H54 (cell line): ENCODE results near the gene HPN.
A peak's percentile ranks its signal among the peaks of the same experiment; 100 is the strongest.

ENCODE experiments used
- DNase-seq: peaks from one replicate; pipeline ENCODE4 v3.0.0; 2011; ENCODE audit warnings: low spot score, mixed read lengths; ENCODE audit not compliant: insufficient read length
- FAIRE-seq: peaks from 3 replicates; lab custom pipeline; 2011; peaks lifted over from hg19 to GRCh38; lab: Jason Lieb, UNC
- POLR2A ChIP-seq: IDR thresholded peaks from 2 replicates; pipeline ENCODE4 v1.6.1; 2011; ENCODE audit warnings: low read depth, mild to moderate bottlenecking, low read length

The HPN gene

GRCh38 chr19:35075202-35076025, 33.9 kb downstream of the HPN start:
- no peak for DNase-seq
- no peak for TF ChIP-seq POLR2A
- no peak for FAIRE-seq

- DNase-seq (no peak), FAIRE-seq (no peak)
- no peak for TF ChIP-seq POLR2A
Measured at GRCh38 chr19:35076026-35076370, 34.5 kb downstream of the HPN start.

DNA sequence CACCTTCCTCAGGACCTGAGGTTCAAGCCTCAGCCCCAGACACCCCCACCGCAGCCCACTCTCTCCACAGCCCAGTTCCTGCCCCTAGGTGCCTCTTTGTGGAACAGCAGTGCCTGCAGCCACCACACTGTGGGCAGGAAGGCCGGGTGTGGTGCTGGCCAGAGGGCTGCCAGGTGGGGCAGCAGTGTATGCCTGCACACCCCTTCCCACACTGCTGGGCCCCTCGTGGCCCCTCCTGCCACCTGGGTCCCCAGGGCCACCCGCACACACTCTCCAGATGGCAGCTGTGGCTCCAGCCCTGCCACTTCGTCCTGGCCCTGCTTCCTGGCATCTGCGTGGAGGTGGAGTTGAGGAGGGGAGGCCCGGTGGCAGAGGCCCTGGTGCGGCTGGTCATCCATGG, 35.1 kb downstream of the HPN start:
- FAIRE-seq (no peak), DNase-seq (no peak)
- TF ChIP-seq POLR2A = no peak

GRCh38 chr19:35077411-35078223, 36.1 kb downstream of the HPN start:
- no peak for TF ChIP-seq POLR2A
- FAIRE-seq (no peak), DNase-seq (no peak)

- DNase-seq (no peak), FAIRE-seq (no peak)
- TF ChIP-seq POLR2A = no peak
Measured at GRCh38 chr19:35079826-35080225, 38.3 kb downstream of the HPN start.

GRCh38 chr19:35080613-35081170, 39.2 kb downstream of the HPN start:
- TF ChIP-seq POLR2A = no peak
- FAIRE-seq (no peak), DNase-seq (no peak)

DNA sequence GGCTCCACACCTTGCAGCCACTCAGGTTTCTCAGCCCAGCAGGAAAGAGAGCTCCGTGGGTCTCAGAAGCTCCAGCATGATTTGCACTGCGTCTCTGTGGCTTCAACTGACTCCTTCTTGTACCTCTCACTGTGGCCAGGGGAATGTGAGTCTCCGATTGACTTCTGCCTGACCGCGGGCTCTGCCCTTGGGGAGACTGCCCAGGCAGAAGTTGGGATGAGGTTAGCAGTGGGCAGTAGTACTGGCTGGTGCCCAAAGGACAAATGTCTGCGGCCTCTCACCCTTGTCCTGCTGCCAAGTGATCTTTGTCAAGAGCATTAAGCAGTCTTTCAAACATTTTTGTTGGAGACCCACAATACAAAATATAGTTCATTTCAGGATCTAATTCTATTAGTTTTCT, 39.7 kb downstream of the HPN start:
- TF ChIP-seq POLR2A = no peak
- DNase-seq (no peak), FAIRE-seq (no peak)

DNA sequence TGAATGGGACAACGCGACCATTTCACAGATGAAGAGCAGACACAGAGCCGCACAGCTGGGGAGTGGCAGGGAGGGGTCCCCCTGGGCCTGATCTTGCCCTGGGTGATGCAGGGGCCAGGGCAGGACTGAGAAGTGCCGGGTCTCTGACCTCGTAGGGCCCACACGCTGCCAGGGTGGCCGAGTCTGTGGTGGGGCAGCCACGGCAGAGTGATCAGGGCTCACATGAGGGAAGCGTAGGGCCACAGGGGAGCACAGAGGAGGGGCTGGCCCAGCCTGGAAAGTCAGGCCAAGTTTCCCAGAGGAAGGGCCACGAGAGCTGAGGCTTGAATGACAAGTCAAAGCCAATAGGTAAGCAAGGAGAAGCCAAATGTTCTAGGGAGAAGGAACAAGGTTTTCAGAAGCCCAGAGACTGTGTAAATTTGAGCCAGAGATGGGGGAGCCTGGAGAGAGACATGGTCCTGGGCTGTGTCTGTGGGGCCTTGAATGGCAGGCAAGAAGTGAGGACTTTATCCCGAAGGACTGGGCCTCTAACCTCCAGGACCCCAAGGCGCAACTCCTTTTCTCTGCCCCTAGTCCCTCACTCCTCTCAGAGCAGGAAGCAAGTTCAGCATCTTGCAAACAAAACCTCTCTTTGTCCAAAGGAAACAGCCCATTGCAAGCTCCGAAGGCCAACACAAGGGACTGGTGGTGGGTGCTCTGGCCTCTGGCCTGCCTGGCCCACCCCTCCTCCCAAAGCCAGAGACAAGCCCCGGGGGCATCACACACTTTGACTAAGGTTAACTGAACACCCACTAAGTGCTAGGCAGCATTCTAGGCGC, 42.4 kb downstream of the HPN start:
- FAIRE-seq (no peak), DNase-seq (no peak)

GRCh38 chr19:35084509-35084762, 42.9 kb downstream of the HPN start:
- no peak for TF ChIP-seq POLR2A
- FAIRE-seq (no peak), DNase-seq (no peak)

More for the DNA sequence above, 42.4 kb downstream of the HPN start:
- no peak for TF ChIP-seq POLR2A

GRCh38 chr19:35085947-35086346, 44.4 kb downstream of the HPN start:
- TF ChIP-seq POLR2A = no peak
- DNase-seq (no peak), FAIRE-seq (no peak)

- DNase-seq = no peak
- FAIRE-seq = no peak
- no peak for TF ChIP-seq POLR2A
Measured at GRCh38 chr19:35086455-35086854, 44.9 kb downstream of the HPN start.

DNA sequence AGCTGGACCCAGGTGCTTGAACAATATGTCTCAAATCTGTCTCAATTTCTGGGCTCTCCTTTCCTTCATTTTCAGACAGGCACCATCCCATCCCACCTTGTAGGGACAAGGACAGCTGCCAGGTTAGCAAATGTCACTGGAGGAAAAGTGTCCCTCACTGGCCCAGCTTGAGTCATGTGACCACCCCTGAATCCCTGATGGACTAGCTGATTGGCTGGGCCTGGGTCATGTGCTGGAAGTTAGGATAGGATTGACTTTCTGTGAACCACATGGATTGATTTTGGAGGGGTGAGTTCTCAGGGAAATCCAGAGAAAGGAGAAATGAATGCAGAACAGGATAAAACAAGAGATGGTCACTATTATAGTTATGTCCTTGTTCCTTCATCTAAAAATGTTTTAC, 45.9 kb downstream of the HPN start:
- FAIRE-seq (no peak), DNase-seq (no peak)
- no peak for TF ChIP-seq POLR2A

GRCh38 chr19:35088131-35088913, 46.8 kb downstream of the HPN start:
- peak; percentile 79 for FAIRE-seq
- peak; percentile 95 for DNase-seq
- TF ChIP-seq POLR2A = no peak

DNA sequence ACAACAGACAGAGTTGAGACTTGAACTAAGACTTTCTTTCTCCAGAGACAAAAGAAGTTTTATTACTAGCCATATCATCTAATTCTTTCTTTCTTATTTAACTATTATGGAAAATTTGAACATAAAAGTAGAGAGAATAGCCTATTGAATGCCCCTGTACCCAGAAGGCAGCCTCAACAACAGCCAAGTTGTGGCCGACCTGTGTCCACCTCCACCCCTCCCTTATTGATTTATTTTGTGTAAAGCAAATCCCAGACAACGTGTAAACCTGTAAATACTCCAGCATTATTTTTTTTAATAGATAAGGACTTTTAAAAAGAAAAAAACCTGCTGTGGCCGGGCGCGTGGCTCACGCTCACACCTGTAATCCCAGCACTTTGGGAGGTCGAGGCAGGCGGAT, 48.0 kb downstream of the HPN start:
- no peak for DNase-seq
- FAIRE-seq = no peak
- TF ChIP-seq POLR2A = no peak
